ACC112 (cell line): ENCODE results near the gene DNAJB14.

Experiments used
- H2AFZ ChIP-seq: fragments of 200-600 bp; sonication (generic); one replicate; pipeline ENCODE4 v1.6.0; 2017; ENCODE audit warnings: antibody characterized with exemption, low read length; ENCODE audit not compliant: unreplicated experiment
- H3K27ac ChIP-seq: fragments of 200-600 bp; sonication (generic); 2 replicates; pipeline ENCODE4 v1.5.1; 2014; ENCODE audit warnings: low read depth, mild to moderate bottlenecking, antibody characterized with exemption, low read length, moderate library complexity
- H3K27me3 ChIP-seq: fragments of 200-600 bp; sonication (generic); 2 replicates; pipeline ENCODE4 v1.6.1; 2014; ENCODE audit warnings: mild to moderate bottlenecking, antibody characterized with exemption, low read length, moderate library complexity, mixed read lengths; ENCODE audit not compliant: insufficient read depth
- H3K36me3 ChIP-seq: fragments of 200-600 bp; sonication (generic); 2 replicates; pipeline ENCODE4 v1.6.1; 2016; ENCODE audit warnings: mild to moderate bottlenecking, antibody characterized with exemption, low read length, moderate library complexity, mixed read lengths; ENCODE audit not compliant: insufficient read depth
- H3K4me1 ChIP-seq: fragments of 200-600 bp; sonication (generic); one replicate; pipeline ENCODE4 v1.6.1; 2016; ENCODE audit warnings: low read length, mixed read lengths; ENCODE audit not compliant: insufficient read depth, unreplicated experiment, control insufficient read depth
- H3K4me3 ChIP-seq: fragments of 200-600 bp; sonication (generic); 2 replicates; pipeline ENCODE4 v1.5.1; 2014; ENCODE audit warnings: mild to moderate bottlenecking, low read depth, low read length
- H3K79me2 ChIP-seq: fragments of 200-600 bp; sonication (generic); one replicate; pipeline ENCODE4 v1.6.0; 2016; ENCODE audit warnings: low read length; ENCODE audit not compliant: control insufficient read depth, unreplicated experiment, insufficient read depth

The DNAJB14 gene

DNA sequence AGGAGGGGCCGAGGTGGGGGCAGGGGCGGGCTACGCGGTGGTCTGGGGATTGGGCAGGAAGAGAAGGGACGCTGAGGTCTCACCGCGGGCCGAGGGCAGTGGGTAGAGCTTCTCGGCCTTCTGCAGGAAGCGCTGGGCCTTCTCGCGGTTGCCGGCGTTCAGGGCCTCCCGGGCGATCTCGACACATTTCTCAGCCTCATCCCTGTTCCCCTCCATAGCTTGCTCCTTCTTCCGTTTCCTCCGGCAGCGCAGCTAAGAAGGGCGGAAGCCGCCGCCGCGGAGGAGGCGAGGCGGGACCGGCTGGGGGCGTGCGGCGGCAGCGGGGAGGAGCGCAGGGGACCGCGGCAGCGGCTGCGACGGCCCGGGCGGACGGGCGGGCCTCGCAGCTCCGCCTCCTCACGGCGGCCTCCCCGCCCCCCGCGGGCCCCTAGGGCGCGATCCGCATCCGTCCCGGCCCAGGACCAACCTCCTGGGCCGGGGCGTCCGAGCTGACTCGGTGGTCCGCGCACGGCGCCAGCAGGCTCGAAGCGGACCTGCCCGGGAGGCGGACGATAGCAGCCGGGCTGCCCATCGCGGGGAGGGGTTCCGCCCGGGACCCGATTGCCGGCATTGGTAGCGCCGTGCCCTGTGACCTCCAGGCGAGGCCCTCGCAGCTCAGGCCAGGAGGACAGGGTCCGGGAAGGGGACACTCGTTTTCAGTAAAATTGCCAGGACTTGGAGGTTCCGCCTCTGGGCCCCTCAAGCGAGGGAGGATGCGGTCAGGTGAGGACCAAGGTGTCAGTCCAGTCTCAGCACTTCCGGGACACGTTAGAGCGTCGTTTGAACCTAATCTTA, at the start of gene DNAJB14:
DNAJB14 (minus strand) TSS at position 263 of the 834 bp plus-strand sequence; CDS start at position 216, 47 bp downstream.
- peaks cover 32% of the 10 kb centered on the region for H3K4me1 ChIP-seq
- H3K79me2 ChIP-seq = peaks cover 81% of the 10 kb centered on the region
- H3K4me3 ChIP-seq = peak within 1 kb of the TSS; percentile 86
- H2AFZ ChIP-seq = peak within 1 kb of the TSS; percentile 37
- peak within 1 kb of the TSS; percentile 92 for H3K27ac ChIP-seq
- H3K36me3 ChIP-seq = peaks cover 30% of the 10 kb centered on the region
- H3K27me3 ChIP-seq = no peaks in the 10 kb centered on the region

DNA sequence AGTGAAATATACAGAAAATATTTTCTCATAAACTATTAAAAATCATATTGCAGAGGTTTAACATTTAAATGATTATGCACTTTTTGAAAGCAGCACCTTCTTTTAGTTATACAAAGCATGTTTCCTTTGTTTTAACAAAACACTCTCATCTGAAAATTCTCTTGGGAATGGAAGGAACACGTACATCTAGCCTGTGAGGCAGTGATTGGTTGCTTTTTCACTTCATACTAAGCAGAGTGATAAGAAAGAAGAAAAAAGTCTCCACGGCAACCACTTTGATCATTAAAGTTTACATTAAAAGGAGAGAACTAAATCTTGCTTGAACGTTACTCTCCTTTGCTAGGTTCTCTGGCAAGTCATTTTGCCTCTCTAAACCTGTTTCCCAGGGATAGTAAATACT, 45.3 kb upstream of the DNAJB14 start:
- Histone ChIP-seq H2AFZ (peak overlapping the region; percentile 48), H3K27ac (no peak overlapping the region), H3K4me3 (no peak overlapping the region), H3K79me2 (no peaks in the 10 kb centered on the region), H3K4me1 (no peaks in the 10 kb centered on the region), H3K36me3 (no peaks in the 10 kb centered on the region), H3K27me3 (no peaks in the 10 kb centered on the region)

DNA sequence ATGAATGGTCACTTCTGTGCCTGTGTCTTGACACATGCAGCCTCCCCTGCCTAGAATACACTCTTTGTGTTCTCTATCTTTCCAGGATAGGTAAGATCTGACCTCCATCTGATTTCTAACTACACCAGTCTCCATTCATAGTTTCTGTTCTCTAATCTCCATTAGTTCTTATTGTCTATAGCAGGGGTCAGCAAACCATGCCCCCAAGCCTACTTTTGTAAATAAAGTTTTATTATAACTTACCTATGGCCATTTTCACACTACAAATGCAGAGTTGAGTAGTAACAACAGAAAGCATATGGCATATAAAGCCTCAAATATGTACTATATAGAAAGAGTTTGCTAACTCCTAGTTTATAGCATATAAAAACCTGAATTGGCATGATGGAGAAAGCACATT, 41.3 kb upstream of the DNAJB14 start:
- Histone ChIP-seq H3K79me2 (no peaks in the 10 kb centered on the region), H3K27ac (no peak overlapping the region), H3K27me3 (no peaks in the 10 kb centered on the region), H3K4me3 (no peak overlapping the region), H3K36me3 (no peaks in the 10 kb centered on the region), H2AFZ (no peak overlapping the region), H3K4me1 (no peaks in the 10 kb centered on the region)

DNA sequence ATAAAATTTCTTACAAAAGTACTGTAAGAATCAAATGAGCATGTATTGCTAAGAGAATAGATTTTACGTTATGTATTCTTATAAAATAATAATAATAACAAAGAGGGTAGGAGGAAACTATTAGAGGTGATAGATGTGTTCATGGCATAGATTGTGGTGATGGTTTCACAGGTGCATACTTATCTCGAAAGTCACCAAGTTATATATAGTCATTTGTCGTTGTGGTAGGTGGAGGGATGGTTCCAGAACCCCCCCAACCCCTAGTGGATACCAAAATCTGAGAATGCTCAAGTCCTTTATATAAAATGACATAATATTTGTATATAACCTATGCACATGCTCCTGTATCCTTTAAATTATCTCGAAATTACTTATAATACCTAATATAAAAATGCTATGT, 40.4 kb upstream of the DNAJB14 start:
- no peaks in the 10 kb centered on the region for H3K4me1 ChIP-seq
- no peaks in the 10 kb centered on the region for H3K36me3 ChIP-seq
- H2AFZ ChIP-seq = no peak overlapping the region
- no peak overlapping the region for H3K27ac ChIP-seq
- no peak overlapping the region for H3K4me3 ChIP-seq
- no peaks in the 10 kb centered on the region for H3K79me2 ChIP-seq
- no peaks in the 10 kb centered on the region for H3K27me3 ChIP-seq

DNA sequence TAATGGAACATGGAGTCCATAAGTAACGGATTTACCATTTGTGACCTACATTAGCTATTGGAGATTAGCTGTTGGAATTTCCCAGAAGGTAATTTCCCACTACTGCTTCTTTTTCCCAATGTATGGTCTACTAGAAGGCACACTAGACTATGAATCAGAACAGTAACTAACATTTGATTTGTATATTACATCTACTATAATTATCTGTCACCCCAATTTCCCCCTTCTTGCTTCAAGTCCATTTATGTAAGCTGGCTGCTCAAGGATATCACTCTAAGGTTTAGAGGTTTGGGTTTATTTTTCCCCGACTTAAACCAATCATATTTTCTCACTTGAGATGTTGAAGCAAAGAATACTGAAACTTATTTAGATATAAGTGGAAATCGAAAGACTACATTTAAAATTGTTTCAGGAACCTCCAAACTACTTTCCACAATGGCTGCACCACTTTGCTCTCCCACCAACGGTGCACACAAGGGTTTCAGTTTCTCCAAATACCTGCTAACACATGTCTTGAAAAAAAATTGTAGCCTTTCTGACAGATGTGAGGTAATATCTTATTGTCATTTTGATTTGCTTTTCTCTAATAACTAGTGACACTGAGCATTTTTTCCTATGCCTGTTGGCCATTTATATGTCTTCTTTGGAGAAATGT, 37.0 kb upstream of the DNAJB14 start:
- no peak overlapping the region for H2AFZ ChIP-seq
- no peak overlapping the region for H3K27ac ChIP-seq
- no peak overlapping the region for H3K4me3 ChIP-seq
- no peaks in the 10 kb centered on the region for H3K27me3 ChIP-seq
- peaks cover 5% of the 10 kb centered on the region for H3K4me1 ChIP-seq
- no peaks in the 10 kb centered on the region for H3K36me3 ChIP-seq
- H3K79me2 ChIP-seq = no peaks in the 10 kb centered on the region

DNA sequence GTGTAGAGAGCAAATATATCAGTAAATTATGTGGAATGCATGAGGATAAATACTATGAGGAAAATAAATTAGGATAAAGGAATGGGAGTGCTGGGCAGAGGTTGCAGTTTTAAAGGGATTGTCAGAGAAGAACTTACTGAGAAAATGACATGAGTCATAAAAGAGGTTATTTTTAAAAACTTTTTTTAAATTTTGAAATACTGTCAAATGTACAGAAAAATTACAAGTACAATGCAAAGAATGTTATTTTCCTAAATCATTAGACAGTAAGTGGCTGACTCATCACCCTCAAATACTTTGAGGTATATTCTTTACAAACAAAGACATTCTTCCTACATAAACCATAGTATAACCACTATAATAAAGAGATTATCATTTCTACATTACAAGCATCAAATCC, 33.5 kb upstream of the DNAJB14 start:
- H3K4me1 ChIP-seq = peaks cover 5% of the 10 kb centered on the region
- no peaks in the 10 kb centered on the region for H3K27me3 ChIP-seq
- no peaks in the 10 kb centered on the region for H3K36me3 ChIP-seq
- H3K4me3 ChIP-seq = no peak overlapping the region
- H2AFZ ChIP-seq = no peak overlapping the region
- H3K79me2 ChIP-seq = no peaks in the 10 kb centered on the region
- H3K27ac ChIP-seq = no peak overlapping the region

DNA sequence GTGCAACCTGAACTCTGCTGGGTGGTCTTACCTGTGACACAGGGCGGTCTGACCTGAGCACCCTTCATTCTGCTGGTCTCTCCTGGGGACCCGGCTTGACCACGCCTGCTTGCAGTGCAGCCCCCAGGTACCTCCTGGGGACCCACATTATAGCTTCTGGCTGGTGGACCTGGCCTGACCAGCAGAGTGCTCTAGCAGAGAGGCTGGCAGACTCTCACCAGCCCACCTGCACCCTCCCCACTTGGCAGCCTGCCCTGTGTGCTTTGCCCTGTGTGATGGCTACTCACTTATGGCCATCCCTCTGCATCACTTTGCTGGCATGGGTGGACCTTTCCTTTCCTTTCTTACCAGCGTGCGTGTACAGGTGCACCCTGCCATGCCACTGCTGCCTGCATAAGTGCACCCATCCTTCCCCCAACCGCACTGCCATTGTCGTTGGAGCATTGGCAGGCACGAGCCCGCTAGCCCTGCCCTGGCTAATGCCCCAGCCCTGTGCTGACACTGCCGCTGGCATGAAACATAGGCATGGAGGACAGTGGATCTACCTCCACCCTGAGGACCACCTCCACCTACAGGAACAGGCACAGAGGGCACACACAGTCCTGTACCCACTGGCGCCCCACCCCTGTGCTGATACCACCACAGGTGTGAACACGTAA, 25.2 kb upstream of the DNAJB14 start:
- Histone ChIP-seq H3K27me3 (no peaks in the 10 kb centered on the region), H3K4me1 (peaks cover 18% of the 10 kb centered on the region), H3K79me2 (no peaks in the 10 kb centered on the region), H2AFZ (no peak overlapping the region), H3K4me3 (no peak overlapping the region), H3K36me3 (no peaks in the 10 kb centered on the region), H3K27ac (no peak overlapping the region)

DNA sequence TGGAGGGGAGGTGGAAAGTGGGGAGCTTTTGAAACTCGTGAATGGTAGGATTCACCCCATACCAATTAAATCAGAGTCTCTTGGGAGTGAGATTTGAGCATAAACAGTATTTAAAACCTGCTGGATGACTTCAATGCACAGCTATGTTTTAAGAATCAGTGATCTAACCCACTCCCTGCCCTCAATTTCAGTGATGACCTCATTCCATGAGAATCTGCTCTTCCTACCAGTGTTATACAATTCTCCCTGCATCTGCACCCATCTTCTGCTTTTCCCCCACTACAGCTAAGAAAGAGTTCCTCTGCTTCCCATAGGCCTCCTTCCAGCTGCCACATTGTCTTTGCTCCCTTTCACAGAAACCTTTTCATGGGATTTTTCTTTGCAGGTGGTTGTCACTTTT, 21.9 kb upstream of the DNAJB14 start:
- Histone ChIP-seq H2AFZ (no peak overlapping the region), H3K27ac (no peak overlapping the region), H3K27me3 (no peaks in the 10 kb centered on the region), H3K4me1 (peaks cover 21% of the 10 kb centered on the region), H3K4me3 (no peak overlapping the region), H3K36me3 (no peaks in the 10 kb centered on the region), H3K79me2 (no peaks in the 10 kb centered on the region)

DNA sequence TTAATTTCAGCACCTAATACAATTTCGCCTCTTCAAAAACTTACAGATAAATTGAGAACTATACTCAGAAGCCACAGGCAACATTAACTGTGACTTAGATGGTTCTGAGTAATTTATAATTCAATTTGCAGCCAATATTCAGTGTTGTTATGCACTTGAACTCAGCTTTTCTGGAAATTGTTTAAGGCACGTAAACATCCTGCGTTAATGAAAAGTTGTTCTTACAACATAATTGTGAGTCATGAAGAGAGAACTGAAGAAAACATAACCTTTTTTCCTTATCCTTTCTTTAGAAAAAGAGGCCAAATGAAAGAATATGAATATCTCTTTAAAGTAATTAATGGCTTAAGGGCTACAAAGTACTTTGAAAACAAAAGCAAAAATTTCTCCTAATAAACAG, 20.3 kb upstream of the DNAJB14 start:
- Histone ChIP-seq H3K27me3 (no peaks in the 10 kb centered on the region), H3K4me1 (peaks cover 21% of the 10 kb centered on the region), H2AFZ (no peak overlapping the region), H3K4me3 (no peak overlapping the region), H3K79me2 (no peaks in the 10 kb centered on the region), H3K27ac (no peak overlapping the region), H3K36me3 (no peaks in the 10 kb centered on the region)

DNA sequence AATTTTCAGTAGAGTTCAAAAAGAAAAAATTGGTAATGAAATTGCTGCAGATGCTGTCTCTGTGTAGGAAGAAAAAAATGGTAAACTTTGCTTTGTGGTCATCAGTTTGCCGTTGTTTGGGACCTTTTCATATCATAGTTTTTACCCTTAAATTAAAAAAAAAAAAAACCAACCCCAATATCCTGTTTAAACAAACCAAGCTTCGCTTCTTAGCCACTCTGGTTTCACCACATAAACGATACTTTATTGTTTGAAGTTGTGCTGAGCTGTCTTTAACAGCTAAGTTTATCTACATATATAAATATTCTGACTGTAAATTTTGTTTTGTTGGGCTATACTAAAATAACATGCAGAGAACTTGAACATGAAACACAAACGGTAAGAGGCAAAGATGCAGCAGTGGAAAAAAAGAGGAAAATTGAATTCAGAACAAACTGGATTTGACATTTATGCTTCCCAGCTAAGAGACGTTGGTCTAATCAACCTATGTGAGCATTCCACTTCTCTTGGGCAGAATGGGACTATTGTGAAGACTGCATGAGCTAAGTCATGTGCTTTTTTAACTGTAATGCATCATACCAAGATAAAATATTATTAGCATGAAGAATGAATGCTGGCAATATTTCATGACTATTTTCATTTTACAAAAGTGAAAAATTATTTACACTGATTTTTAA, 19.4 kb upstream of the DNAJB14 start:
- no peak overlapping the region for H3K27ac ChIP-seq
- no peaks in the 10 kb centered on the region for H3K27me3 ChIP-seq
- no peak overlapping the region for H3K4me3 ChIP-seq
- no peaks in the 10 kb centered on the region for H3K36me3 ChIP-seq
- H3K79me2 ChIP-seq = no peaks in the 10 kb centered on the region
- no peak overlapping the region for H2AFZ ChIP-seq
- H3K4me1 ChIP-seq = peaks cover 23% of the 10 kb centered on the region
